HL-60 (cell line): ENCODE measurements around the gene DCTN5.

Experiments used
- CTCF ChIP-seq: IDR thresholded peaks from one replicate; pipeline ENCODE4 v1.5.1; 2011; ENCODE audit warnings: low read length, control low read depth, inconsistent platforms; ENCODE audit not compliant: insufficient read depth
- GABPA ChIP-seq: IDR thresholded peaks from 2 replicates; pipeline ENCODE4 v1.6.1; 2012; ENCODE audit warnings: low read depth
- POLR2AphosphoS5 ChIP-seq: IDR thresholded peaks from 2 replicates; pipeline ENCODE4 v1.6.1; 2012; ENCODE audit warnings: low read depth
- REST ChIP-seq: IDR thresholded peaks from 2 replicates; pipeline ENCODE4 v1.6.1; 2012; ENCODE audit warnings: low read depth; ENCODE audit not compliant: insufficient replicate concordance
- SPI1 ChIP-seq: IDR thresholded peaks from 2 replicates; pipeline ENCODE4 v1.6.1; 2012; ENCODE audit warnings: low read depth, mild to moderate bottlenecking, borderline replicate concordance

GRCh38 chr16:23595951-23596720 is 45.1 kb upstream of the DCTN5 start, which contains the start of gene NDUFAB1:
- TF ChIP-seq CTCF (peak; percentile 98), POLR2AphosphoS5 (peak; percentile 76; the same call in 1 of the 2 replicates), REST (peak; percentile 34), GABPA (peak; percentile 54), SPI1 (no peak)
